NB4 (cell line): ENCODE results near the gene ZXDC.

Source experiments
- DNase-seq: peaks from one replicate; pipeline ENCODE4 v3.0.0; 2010; ENCODE audit warnings: low read depth
- H3K4me3 ChIP-seq: one replicate; pipeline ENCODE4 v1.5.1; 2011; ENCODE audit warnings: mild to moderate bottlenecking, low read depth, low read length, moderate library complexity
- CTCF ChIP-seq: IDR thresholded peaks from one replicate; pipeline ENCODE4 v1.5.1; 2012; ENCODE audit warnings: low read depth, low read length
- MAX ChIP-seq: IDR thresholded peaks from 2 replicates; pipeline ENCODE4 v1.6.1; 2011; ENCODE audit warnings: low read depth, low read length
- MYC ChIP-seq: IDR thresholded peaks from 2 replicates; pipeline ENCODE4 v1.6.1; 2011; ENCODE audit warnings: low read depth, low read length
- POLR2A ChIP-seq: IDR thresholded peaks from 2 replicates; pipeline ENCODE4 v1.6.1; 2011; ENCODE audit warnings: mild to moderate bottlenecking; ENCODE audit not compliant: insufficient read length; ENCODE audit errors: extremely low read depth

ZXDC gene

GRCh38 chr3:126452213-126452612, 23.5 kb downstream of the ZXDC start:
- no peak for DNase-seq
- TF ChIP-seq CTCF (no peak), MAX (no peak), MYC (no peak), POLR2A (no peak)
- H3K4me3 ChIP-seq: no peak overlapping the region

- no peak for TF ChIP-seq MAX
- no peak overlapping the region for H3K4me3 ChIP-seq
- DNase-seq: no peak
These were observed 24.2 kb downstream of the ZXDC start for GRCh38 chr3:126451511-126451910.

- H3K4me3 ChIP-seq: no peak overlapping the region
- no peak for TF ChIP-seq MYC
- TF ChIP-seq CTCF: no peak
- no peak for TF ChIP-seq MAX
- TF ChIP-seq POLR2A: no peak
These were observed 24.9 kb downstream of the ZXDC start for GRCh38 chr3:126450744-126451143.

GRCh38 chr3:126450219-126450618, 25.5 kb downstream of the ZXDC start:
- DNase-seq: no peak
- TF ChIP-seq POLR2A (no peak), CTCF (no peak)
- H3K4me3 ChIP-seq: no peak overlapping the region

More at GRCh38 chr3:126450744-126451143, 24.9 kb downstream of the ZXDC start:
- DNase-seq: no peak

GRCh38 chr3:126449621-126450051, 26.1 kb downstream of the ZXDC start:
- DNase-seq: no peak
- no peak overlapping the region for H3K4me3 ChIP-seq
- TF ChIP-seq CTCF: no peak
- TF ChIP-seq POLR2A: no peak
- no peak for TF ChIP-seq MYC
- no peak for TF ChIP-seq MAX

- no peak overlapping the region for H3K4me3 ChIP-seq
- TF ChIP-seq POLR2A: no peak
- TF ChIP-seq MYC: no peak
- no peak for TF ChIP-seq CTCF
- no peak for TF ChIP-seq MAX
- no peak for DNase-seq
These were observed 26.9 kb downstream of the ZXDC start for GRCh38 chr3:126448893-126449180.
